Measurements from ENCODE around the gene FUT4.

GRCh38 chr11:94501522-94501921 is 42.2 kb upstream of the FUT4 start:
- TF ChIP-seq CTCF (IDR thresholded peaks at IDR 0.05) (no peak), POLR2A (IDR thresholded peaks at IDR 0.05) (no peak)
